GM12874 (cell line): ENCODE results near the gene CDH23.

Source experiments
- TF ChIP-seq, protein P1 (sequence below): IDR thresholded peaks from 2 replicates; pipeline ENCODE4 v1.5.1; 2011; ENCODE audit warnings: low read depth, mild to moderate bottlenecking, control low read depth, low read length, moderate library complexity; ENCODE audit not compliant: insufficient read depth

CDH23 gene

DNA sequence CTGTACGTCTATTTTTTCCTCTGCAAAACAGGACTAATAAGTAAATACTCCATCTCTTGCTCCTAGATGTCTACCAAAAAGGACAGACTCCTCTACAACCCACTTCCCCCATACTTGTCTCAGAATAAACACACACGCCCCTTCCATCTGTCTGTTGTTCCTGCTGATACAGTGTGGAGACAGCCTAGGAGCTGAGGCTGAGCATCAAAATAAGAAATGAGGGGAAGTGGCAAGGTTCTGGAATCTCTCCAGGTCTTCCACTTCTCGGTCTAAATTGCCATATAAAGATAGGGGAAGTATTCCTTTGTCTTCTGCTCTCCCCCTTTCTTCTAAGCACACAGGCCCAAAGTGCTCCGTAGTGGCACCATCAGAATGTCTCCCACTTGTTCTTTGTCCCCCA is 407.4 kb downstream of the CDH23 start:
- TF ChIP-seq, protein P1, sequence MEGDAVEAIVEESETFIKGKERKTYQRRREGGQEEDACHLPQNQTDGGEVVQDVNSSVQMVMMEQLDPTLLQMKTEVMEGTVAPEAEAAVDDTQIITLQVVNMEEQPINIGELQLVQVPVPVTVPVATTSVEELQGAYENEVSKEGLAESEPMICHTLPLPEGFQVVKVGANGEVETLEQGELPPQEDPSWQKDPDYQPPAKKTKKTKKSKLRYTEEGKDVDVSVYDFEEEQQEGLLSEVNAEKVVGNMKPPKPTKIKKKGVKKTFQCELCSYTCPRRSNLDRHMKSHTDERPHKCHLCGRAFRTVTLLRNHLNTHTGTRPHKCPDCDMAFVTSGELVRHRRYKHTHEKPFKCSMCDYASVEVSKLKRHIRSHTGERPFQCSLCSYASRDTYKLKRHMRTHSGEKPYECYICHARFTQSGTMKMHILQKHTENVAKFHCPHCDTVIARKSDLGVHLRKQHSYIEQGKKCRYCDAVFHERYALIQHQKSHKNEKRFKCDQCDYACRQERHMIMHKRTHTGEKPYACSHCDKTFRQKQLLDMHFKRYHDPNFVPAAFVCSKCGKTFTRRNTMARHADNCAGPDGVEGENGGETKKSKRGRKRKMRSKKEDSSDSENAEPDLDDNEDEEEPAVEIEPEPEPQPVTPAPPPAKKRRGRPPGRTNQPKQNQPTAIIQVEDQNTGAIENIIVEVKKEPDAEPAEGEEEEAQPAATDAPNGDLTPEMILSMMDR, result no peak

DNA sequence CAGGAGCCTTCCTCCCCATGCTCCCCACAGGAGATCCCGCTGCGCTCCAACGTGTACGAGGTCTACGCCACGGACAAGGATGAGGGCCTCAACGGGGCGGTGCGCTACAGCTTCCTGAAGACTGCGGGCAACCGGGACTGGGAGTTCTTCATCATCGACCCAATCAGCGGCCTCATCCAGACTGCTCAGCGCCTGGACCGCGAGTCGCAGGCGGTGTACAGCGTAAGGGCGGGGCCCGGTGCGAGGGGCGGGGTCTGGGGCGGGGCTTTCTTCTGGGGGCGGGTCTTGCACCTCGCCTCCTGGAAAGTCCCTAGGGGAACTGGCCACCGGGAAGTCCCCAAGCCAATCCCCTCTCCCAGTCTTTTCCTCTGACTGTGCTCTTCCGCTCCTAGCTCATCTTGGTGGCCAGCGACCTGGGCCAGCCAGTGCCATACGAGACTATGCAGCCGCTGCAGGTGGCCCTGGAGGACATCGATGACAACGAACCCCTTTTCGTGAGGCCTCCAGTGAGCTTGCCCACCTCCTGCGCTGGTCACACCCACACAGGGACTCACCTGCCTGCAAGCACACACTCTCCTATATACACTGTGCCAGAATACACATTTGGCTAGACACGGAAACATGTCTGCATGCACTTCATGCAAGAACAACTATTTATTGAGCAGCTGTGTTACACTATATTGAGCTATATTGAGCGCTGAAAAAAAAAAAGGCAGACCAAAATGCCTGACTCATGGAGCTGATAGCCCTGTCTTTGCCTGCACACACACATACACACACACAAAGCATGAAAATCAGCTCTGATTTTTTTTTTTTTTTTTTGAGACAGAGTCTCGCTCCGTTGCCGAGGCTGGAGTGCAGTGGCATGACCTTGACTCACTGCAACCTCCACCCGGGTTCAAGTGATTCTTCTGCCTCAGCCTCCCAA is 409.3 kb downstream of the CDH23 start:
- TF ChIP-seq, protein P1, result no peak

DNA sequence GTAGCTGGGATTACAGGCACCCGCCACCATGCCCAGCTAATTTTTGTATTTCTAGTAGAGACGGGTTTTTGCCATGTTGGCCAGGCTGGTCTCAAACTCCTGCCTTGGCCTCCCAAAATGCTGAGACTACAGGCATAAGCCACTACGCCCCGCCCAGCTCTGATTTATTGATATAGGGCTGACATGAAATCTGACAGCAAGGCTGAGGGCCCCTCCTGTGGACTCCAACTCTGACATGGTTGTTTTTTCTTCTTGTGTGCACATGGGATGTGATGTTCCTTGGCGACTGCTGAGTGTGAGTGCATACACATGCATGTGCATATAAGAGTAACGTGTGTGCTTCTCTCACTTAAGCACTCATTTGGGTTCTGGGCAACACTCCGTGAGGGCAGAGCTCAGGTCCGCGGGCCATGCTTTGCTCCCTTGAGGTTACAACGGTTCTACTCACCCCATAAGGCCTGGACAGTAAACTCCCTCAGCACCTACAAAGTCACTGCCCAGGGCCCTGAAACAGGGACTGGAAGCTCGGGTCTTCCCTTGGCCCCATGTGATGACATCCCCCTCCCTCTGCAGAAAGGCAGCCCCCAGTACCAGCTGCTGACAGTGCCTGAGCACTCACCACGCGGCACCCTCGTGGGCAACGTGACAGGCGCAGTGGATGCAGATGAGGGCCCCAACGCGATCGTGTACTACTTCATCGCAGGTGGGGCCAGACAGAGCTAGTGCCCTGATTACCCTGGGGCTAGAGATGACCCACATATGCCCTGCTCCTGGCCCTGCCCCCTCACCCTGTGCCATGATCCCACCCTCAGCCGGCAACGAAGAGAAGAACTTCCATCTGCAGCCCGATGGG is 410.2 kb downstream of the CDH23 start:
- TF ChIP-seq, protein P1, result no peak

DNA sequence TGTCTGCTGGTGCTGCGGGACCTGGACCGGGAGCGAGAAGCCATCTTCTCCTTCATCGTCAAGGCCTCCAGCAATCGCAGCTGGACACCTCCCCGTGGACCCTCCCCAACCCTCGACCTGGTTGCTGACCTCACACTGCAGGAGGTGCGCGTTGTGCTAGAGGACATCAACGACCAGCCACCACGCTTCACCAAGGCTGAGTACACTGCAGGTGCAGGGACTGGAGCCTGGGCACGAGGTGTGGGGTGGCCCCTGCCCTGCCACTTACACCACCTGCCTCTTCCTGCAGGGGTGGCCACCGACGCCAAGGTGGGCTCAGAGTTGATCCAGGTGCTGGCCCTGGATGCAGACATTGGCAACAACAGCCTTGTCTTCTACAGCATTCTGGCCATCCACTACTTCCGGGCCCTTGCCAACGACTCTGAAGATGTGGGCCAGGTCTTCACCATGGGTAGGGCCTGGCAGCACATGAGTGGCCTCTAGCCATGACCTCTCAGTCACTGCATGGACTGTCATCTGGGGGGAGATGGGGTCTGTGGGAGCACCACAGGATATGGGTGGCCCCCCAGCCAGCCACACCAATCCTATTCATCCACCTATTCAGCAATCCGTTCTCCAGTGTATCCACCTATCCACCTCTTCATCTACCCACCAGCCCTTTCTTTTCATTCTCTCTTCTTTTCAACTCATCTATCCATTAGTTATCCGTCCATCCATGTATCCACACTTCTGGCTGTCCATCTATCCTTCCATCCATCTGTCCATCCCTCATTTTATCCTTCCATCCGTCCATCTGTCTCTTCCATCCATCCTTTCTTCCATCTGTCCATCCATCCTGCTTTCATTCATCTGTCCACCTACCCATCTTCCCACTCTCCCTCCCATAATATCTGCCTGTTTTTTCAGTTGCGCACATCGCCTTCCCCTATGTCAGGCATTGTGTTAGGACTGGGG is 411.1 kb downstream of the CDH23 start:
- TF ChIP-seq, protein P1, result no peak

DNA sequence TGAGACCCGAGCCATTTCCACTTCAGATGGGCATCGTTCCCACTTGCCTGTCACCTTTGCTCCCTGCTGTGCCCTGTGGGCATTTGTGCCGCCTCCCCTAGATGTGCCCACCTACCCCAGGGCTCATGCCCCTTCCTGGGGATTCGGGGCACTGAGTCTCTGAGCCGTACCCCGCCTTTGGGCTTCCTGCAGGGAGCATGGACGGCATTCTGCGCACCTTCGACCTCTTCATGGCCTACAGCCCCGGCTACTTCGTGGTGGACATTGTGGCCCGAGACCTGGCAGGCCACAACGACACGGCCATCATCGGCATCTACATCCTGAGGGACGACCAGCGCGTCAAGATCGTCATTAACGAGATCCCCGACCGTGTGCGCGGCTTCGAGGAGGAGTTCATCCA is 412.9 kb downstream of the CDH23 start:
- TF ChIP-seq, protein P1, result no peak

DNA sequence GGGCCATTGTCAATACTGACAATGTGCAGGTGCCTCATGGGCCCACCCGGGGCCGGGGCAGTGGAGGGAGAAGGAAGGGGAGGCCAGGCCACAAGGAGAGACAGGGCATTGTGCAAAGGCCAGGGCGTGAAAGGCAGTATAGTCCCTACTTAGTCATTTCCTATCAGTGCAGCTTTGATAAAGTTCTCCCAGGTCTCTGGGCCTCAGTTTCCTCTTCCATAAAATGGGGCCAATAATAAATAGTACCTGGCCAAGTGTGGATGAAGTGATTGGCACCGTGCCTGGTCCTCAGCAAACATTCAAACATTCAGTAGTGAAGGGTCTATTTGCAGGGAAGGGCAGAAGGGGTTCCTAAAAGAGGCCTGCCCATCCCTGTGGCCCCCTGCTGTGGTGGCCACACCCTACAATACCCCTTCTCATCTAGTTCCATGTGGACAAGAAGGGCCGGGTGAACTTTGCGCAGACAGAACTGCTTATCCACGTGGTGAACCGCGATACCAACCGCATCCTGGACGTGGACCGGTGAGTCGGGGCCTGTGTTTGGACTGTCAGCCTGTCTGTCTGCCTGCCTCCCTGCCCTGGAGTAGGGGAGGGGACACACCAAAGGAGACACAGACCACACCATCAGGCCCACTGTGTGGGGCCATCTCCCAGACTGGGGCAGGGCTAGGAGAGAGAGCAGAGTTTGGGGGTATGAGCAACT is 413.5 kb downstream of the CDH23 start:
- TF ChIP-seq, protein P1, result no peak
